Endometrial microvascular endothelial cells (primary cell): ENCODE results near the gene PABPC1L. TPM values are rescaled to one million over a fixed set of nuclear protein-coding genes. Genes with fewer than 3 reads are reported as not detected.

ENCODE experiments used
- in situ Hi-C: cut with HindIII; loops from 2 replicates; pipeline ENCODE4 v1.10.0; 2017; ENCODE audit warnings: low sequenced_read_pairs, low pct_unique_long_range_greater_than_20kb; ENCODE audit errors: inconsistent ontology term
- total RNA-seq: library from RNA; depleted of rRNA; stranded (reverse); fragments of >200 nt; gene quantifications from one replicate; pipeline ENCODE4 v1.2.3, GENCODE V29; 2015; ENCODE audit errors: inconsistent ontology term

Gene PABPC1L
- total RNA-seq, 1 donor from 2014 or later, result 0.93 TPM

- in situ Hi-C loops, result no loop called here
Observed at GRCh38 chr20:44932916-44933315, 23.1 kb downstream of the PABPC1L start.

GRCh38 chr20:44936510-44936909, 26.6 kb downstream of the PABPC1L start:
- in situ Hi-C loops, result no loop called here

GRCh38 chr20:44938637-44939036, 28.8 kb downstream of the PABPC1L start:
- in situ Hi-C loops, result no loop called here

GRCh38 chr20:44941120-44941691, 31.3 kb downstream of the PABPC1L start:
- in situ Hi-C loops, result no loop called here

GRCh38 chr20:44942264-44942973, 32.6 kb downstream of the PABPC1L start:
- in situ Hi-C loops, result no loop called here

- in situ Hi-C loops, result no loop called here
Observed at GRCh38 chr20:44943828-44944227, 34.0 kb downstream of the PABPC1L start.

GRCh38 chr20:44945261-44945660, 35.4 kb downstream of the PABPC1L start:
- in situ Hi-C loops, result no loop called here

- in situ Hi-C loops, result no loop called here
Observed at GRCh38 chr20:44946271-44946852, 36.5 kb downstream of the PABPC1L start.

GRCh38 chr20:44948107-44948506, 38.2 kb downstream of the PABPC1L start:
- in situ Hi-C loops, result no loop called here

GRCh38 chr20:44948513-44948912, 38.7 kb downstream of the PABPC1L start:
- in situ Hi-C loops, result no loop called here

- in situ Hi-C loops, result no loop called here
Observed at GRCh38 chr20:44950368-44950767, 40.5 kb downstream of the PABPC1L start.

GRCh38 chr20:44952731-44953130, 42.9 kb downstream of the PABPC1L start:
- in situ Hi-C loops, result no loop called here

- in situ Hi-C loops, result no loop called here
Observed at GRCh38 chr20:44954211-44954610, 44.4 kb downstream of the PABPC1L start.

GRCh38 chr20:44955270-44955669, 45.4 kb downstream of the PABPC1L start:
- in situ Hi-C loops, result no loop called here

GRCh38 chr20:44956410-44956809, 46.5 kb downstream of the PABPC1L start:
- in situ Hi-C loops, result no loop called here

- in situ Hi-C loops, result no loop called here
Observed at GRCh38 chr20:44958276-44958675, 48.4 kb downstream of the PABPC1L start.

- in situ Hi-C loops, result no loop called here
Observed at GRCh38 chr20:44959082-44959637, 49.3 kb downstream of the PABPC1L start.

GRCh38 chr20:44959638-44960102, 49.8 kb downstream of the PABPC1L start:
- in situ Hi-C loops, result no loop called here

GRCh38 chr20:44960103-44960852, 50.4 kb downstream of the PABPC1L start, which contains the start of gene TOMM34:
Gene TOMM34 (minus strand): TSS chr20:44960397. CDS start chr20:44960333, 64 bp downstream.
- in situ Hi-C loops, result no loop called here
